ENCODE results near the gene EFNB1.
A peak's percentile ranks its signal among the peaks of the same experiment; 100 is the strongest.

The EFNB1 gene

DNA sequence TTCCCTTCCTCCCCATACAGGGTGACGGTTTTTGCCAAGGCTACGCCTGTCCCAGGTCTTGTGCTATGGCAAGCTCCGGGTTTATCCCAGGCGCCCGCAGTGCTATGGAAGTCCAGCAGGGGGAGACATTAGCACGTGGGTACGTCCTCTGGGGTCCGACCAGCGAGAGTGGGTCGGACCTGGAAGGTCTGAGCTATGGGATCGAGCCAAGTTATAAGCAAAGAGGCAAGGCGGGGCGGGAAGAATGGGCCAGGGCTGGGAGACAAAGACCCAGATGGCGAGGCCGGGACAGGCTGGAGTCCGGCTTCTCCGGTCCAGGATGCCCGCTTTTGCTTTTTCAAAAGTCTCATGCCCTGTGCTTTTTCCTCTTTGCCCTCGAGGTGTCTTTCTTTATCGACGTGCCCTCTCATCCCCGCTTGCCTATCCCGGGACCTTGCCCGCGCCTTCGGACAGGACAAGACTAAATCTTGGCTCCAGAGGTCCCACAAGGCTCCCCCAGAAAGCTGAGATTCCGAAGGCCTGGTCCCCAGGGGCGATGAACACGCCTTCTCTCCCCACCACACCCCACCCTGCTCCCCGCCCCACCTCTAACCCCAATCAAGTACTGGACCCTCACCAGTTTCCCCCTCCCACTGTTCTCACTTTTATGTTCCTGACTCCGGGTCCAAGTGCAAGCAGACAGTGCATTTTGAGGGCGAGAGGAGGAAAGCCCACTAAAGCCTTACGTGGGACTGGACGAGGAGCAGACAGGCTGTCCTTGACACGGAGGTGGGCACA is 785 bp upstream of the EFNB1 start:
- DNase-seq, result peak; percentile 93

GRCh38 chrX:68829582-68830418 is 979 bp downstream of the EFNB1 start:
- DNase-seq, result peak; percentile 53

- DNase-seq, result peak; percentile 45
Measured at GRCh38 chrX:68830419-68831404, 1.9 kb downstream of the EFNB1 start.

DNA sequence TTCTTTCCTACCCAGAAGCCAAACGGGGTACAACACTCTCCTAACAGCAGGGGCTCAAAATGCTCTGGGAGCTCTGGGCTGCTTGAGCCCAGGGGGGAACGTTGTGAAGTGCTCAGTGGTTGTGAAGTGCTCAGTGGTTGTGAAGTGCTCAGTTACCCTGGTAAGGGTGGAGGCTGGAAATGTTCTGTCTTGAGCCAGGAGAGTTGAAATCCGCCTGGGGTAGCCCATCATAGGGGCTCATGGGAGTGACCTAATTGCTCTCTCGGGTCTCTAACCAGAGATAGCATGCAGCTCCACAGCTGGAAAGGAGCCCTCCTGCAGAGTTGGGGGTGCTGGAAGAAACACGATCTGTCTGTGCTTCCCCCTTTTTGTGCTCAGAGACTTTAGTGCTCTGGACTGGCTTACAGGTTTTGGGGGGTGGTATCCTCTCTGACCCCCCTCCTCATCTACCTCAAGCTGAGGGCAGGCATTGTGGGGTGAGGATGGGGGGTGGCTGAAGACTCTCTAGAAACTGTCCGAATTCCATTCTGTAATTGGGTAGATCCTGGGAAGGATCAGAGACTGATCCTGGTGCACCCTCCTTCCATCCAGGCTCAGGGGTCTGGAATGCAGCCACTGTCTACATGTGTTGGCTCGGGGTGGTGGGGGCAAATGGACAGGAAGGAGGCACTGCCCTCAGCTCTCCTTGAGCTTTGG is 2.7 kb downstream of the EFNB1 start:
- DNase-seq, result no peak

DNA sequence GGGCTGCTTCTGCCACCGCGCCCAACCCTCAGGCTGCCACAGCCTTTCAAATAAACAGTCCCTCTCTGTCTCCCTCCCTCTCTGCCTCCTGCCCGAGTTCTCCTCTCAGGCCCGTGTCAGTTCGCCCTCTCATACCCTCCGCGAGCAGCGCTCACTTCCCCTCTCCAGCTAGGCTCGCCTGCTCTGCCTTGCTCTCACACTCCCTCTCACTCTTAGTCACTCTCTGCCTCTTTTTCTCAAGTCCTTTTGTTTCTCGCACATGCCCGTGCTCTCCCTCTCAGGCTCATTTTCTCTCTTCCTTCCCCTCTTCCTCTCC is 3.2 kb downstream of the EFNB1 start:
- no peak for DNase-seq

DNA sequence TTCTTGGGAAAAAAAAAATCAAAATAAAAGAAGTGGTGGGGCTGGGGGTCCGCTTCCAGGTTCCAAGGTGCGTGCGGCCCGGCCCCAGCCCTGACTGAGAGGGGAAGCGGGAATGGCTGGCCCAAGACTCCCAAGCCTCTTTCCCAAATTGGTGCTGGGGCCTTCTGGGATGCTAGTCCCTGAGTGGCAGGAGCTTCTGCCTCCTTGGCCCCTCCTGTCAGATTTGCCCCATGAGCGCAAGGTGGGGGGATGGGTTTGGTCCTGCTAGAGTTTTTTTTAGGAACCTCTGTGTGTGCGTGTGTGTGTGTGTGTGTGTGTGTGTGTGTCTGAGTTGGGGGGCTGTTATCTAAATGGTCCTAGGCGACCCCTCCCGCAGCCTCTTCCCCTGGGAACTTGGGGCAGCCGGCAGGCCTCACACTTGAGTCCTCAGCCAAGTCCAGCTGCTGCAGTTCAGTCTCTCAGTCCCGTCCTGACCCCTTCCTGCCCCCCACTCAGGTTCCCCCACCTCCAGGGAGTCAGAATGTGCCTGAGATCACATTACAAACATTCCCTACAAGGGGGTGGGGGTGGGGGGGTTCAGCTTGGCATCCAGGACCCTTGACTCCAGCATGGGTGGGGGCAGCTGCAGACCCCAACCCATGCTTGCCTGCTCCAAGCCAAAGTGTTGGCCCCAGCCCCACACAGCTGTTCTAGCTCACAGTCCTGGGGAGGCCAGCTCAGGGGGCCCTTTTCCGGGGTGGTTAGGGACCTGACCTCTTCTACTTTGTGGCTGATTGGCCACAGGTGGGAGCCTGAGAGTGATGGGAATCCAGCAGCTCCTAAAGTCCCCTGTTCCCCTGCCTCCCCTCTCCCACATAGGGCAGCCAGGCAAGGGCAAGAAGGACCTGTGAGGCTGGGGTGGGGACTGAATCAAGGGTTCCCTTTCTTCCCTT is 4.0 kb downstream of the EFNB1 start:
- DNase-seq, result no peak

DNA sequence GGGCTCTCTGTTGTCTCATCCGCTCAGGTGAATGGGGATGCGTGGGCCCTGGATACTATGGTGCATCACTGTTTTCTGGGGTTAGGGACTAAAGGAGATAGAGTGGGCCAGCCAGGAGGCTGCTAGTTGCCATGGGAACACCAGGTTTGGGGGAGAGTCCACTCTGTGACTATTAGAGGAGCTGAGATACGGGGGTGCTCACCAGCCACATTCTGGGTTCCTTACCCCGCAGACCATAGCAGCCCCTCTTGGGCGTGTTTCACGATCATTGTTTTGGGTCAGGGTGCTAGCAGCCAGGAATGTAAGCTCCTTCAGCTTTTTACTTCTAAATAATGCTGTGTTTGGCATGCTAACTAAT is 4.6 kb downstream of the EFNB1 start:
- DNase-seq, result no peak

DNA sequence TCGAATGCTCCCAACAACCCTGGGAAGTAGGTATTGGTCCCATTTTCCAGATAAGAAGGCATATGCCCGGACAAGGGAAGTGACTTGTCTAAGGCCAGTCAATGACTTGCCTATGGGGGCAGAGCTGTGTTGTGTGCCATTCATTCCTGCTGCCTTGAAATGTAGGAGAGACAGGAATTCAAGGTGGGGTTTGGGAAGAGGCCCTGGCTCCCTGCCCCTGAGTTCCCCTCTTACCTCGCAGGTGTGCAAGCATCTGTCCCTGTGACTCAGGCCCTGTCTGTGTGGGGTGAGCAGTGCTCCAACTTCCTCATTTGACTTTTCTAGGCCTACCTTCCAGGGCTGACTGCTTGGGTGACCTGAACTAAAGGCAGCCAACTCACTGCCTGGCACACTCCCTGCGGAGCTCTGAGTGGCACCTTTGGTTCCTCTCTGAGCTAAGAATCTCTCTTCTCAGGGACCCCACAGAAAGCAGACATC is 5.1 kb downstream of the EFNB1 start:
- DNase-seq, result no peak

GRCh38 chrX:68834371-68835103 is 5.7 kb downstream of the EFNB1 start:
- no peak for DNase-seq

- no peak for DNase-seq
Measured at GRCh38 chrX:68835104-68835442, 6.3 kb downstream of the EFNB1 start.

DNA sequence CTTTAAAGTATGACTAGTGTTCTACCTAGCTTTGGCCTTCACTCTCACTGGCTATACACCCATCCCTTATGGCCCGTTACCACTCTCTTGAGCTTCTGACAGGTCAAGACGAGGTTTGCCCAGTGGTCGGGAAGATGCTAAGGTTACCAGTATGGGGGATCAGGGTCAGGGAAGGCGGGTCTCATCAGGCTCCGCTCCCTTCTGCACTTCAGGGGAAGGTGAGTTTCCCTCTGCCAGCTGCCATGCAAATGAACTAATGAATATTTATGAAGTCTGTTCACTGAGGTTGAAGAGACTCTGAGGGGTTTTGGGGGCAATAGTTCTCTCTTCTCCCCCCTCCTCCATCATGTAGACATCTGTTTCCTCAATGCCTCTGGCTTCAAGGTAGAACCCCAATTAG is 6.6 kb downstream of the EFNB1 start:
- no peak for DNase-seq

- DNase-seq, result no peak
Measured at GRCh38 chrX:68837119-68837518, 8.3 kb downstream of the EFNB1 start.

- DNase-seq, result no peak
Measured at GRCh38 chrX:68838571-68838910, 9.7 kb downstream of the EFNB1 start.

DNA sequence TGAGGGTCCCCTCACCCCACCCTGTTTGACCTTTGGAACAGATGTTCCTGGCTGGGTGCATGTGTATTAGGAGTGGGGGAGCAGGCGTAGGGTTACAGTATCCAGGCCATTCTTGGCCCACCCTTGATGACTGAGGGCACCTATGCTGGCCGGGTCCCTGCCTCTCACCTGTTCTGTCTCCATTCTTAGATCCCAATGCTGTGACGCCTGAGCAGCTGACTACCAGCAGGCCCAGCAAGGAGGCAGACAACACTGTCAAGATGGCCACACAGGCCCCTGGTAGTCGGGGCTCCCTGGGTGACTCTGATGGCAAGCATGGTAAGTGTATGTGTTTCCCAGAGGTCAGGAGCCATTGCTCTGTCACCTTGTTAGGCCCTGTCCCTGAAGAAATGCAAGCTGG is 10.9 kb downstream of the EFNB1 start:
- DNase-seq, result no peak

- DNase-seq, result no peak
Measured at GRCh38 chrX:68840256-68840655, 11.4 kb downstream of the EFNB1 start.

- no peak for DNase-seq
Measured at GRCh38 chrX:68841251-68842049, 12.6 kb downstream of the EFNB1 start.

DNA sequence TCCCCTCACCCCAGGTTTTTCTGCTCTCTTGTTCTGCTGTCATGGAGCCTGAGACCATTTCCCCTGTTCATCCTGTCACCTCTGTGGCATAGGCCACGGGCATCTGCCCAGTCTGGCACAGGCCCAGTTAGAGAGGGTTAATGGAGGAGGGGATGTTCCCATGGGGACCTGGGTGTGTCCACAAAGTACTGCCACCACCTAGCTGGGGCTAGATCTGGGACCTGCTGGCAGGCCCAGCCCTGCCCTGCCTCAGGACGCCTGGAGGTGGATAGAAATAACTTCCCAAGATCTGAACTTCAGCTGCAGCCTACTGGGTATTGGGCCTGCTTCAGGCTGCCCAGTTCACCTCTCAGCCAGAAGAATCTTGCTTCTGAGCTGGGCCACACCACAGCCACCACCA is 13.5 kb downstream of the EFNB1 start:
- DNase-seq, result no peak

GRCh38 chrX:68842781-68843581 is 14.2 kb downstream of the EFNB1 start:
- DNase-seq, result no peak

GRCh38 chrX:68843992-68844391 is 15.2 kb downstream of the EFNB1 start:
- no peak for DNase-seq

Data from eye (tissue), 1 donor.